UCSD-AML1 (cell line): Measurements from ENCODE around the gene KHDC4.

ENCODE experiments used
- DNase-seq: peaks from one replicate; lab custom pipeline; 2025; ENCODE audit not compliant: unreplicated experiment; lab: John Stamatoyannopoulos, UW

The KHDC4 gene

GRCh38 chr1:155872527-155872926 is 61.7 kb downstream of the KHDC4 start:
- DNase-seq = no peak

GRCh38 chr1:155871390-155871789 is 62.8 kb downstream of the KHDC4 start:
- DNase-seq = no peak

- no peak for DNase-seq
Measured at GRCh38 chr1:155867766-155868165, 66.4 kb downstream of the KHDC4 start.

- DNase-seq = no peak
Measured at GRCh38 chr1:155864393-155864792, 69.8 kb downstream of the KHDC4 start.
